GM18873 (cell line): Measurements from ENCODE around the gene C9orf57.
A peak's percentile ranks its signal among the peaks of the same experiment; 100 is the strongest.
"Not testable (repeated sequence)": the region's sequence is repeated elsewhere in the genome, so short reads cannot be mapped to it uniquely, and the experiment has no call there.

Experiments
- ATAC-seq: cut with Tn5 transposase; IDR thresholded peaks from one replicate; pipeline ENCODE4 v1.9.1; 2021; ENCODE audit warnings: mild to moderate bottlenecking, moderate library complexity, moderate number of reproducible peaks; ENCODE audit not compliant: unreplicated experiment, low FRiP score

Gene C9orf57

GRCh38 chr9:72060513-72060912, at the start of gene C9orf57:
Gene C9orf57 (minus strand): TSS chr9:72060613. CDS start chr9:72059331, 1,282 bp downstream.
- no peak for ATAC-seq

GRCh38 chr9:72102520-72102919, 42.1 kb upstream of the C9orf57 start:
- no peak for ATAC-seq

GRCh38 chr9:72095520-72095919, 35.1 kb upstream of the C9orf57 start:
- not testable (repeated sequence) for ATAC-seq

- no peak for ATAC-seq
Measured at GRCh38 chr9:72092820-72093219, 32.4 kb upstream of the C9orf57 start.

GRCh38 chr9:72089451-72090130, 29.2 kb upstream of the C9orf57 start:
- no peak for ATAC-seq

- no peak for ATAC-seq
Measured at GRCh38 chr9:72082536-72082935, 22.1 kb upstream of the C9orf57 start.

GRCh38 chr9:72074666-72075065, 14.3 kb upstream of the C9orf57 start:
- ATAC-seq = not testable (repeated sequence)

GRCh38 chr9:72065076-72065475, 4.7 kb upstream of the C9orf57 start:
- ATAC-seq = no peak

- ATAC-seq = no peak
Measured at GRCh38 chr9:72052122-72052521, 8.3 kb downstream of the C9orf57 start.

- no peak for ATAC-seq
Measured at GRCh38 chr9:72048850-72049249, 11.6 kb downstream of the C9orf57 start.

- ATAC-seq = no peak
Measured at GRCh38 chr9:72046630-72047456, 13.6 kb downstream of the C9orf57 start.

- ATAC-seq = no peak
Measured at GRCh38 chr9:72044095-72044494, 16.3 kb downstream of the C9orf57 start.

- no peak for ATAC-seq
Measured at GRCh38 chr9:72043576-72043975, 16.8 kb downstream of the C9orf57 start.

- no peak for ATAC-seq
Measured at GRCh38 chr9:72042928-72043327, 17.5 kb downstream of the C9orf57 start.

GRCh38 chr9:72041775-72042194, 18.6 kb downstream of the C9orf57 start:
- ATAC-seq = no peak

GRCh38 chr9:72041369-72041768, 19.0 kb downstream of the C9orf57 start:
- ATAC-seq = no peak

GRCh38 chr9:72039532-72039931, 20.9 kb downstream of the C9orf57 start:
- peak; percentile 62 for ATAC-seq

- peak; percentile 66 for ATAC-seq
Measured at GRCh38 chr9:72038890-72039410, 21.5 kb downstream of the C9orf57 start.

GRCh38 chr9:72038408-72038807, 22.0 kb downstream of the C9orf57 start:
- no peak for ATAC-seq

GRCh38 chr9:72037571-72037970, 22.8 kb downstream of the C9orf57 start:
- no peak for ATAC-seq

- ATAC-seq = no peak
Measured at GRCh38 chr9:72030767-72031166, 29.6 kb downstream of the C9orf57 start.
